Endothelial cell of umbilical vein (primary cell): ENCODE measurements around the gene SLC38A8. TPM values are rescaled to one million over a fixed set of nuclear protein-coding genes. Genes with fewer than 3 reads are reported as not detected.

Experiments
- BruUV-seq: library from RNA; stranded (reverse); fragments of 400-500 nt; replicated peaks from 2 replicates; lab custom pipeline; 2021; lab: Mats Ljungman, UMichigan
- CTCF ChIA-PET: fragments of 300-600, 350-600 bp; sonication (Branson Sonifier 250); formaldehyde crosslinking; loops from one replicate; lab custom pipeline; 2021; ENCODE audit warnings: antibody characterized with exemption, inconsistent platforms; lab: Charles Lee
- POLR2A ChIA-PET: fragments of 300-600, 350-600 bp; sonication (Branson Sonifier 250); formaldehyde crosslinking; loops from one replicate; lab custom pipeline; 2021; ENCODE audit warnings: antibody characterized with exemption, inconsistent platforms; lab: Charles Lee
- DNase-seq: peaks from one replicate; pipeline ENCODE4 v3.0.0-alpha.2; 2011; ENCODE audit warnings: low read depth, low spot score
- FAIRE-seq: peaks from 2 replicates; lab custom pipeline; 2011; peaks lifted over from hg19 to GRCh38; lab: Jason Lieb, UNC
- H2AFZ ChIP-seq: 2 replicates; pipeline ENCODE4 v1.6.0; 2012; ENCODE audit warnings: low read depth, low read length, control low read depth, inconsistent platforms
- H3K27ac ChIP-seq: 2 replicates; pipeline ENCODE4 v1.5.1; 2011; ENCODE audit warnings: low read depth, mild to moderate bottlenecking, control low read depth, low read length, moderate library complexity; ENCODE audit not compliant: insufficient read depth
- H3K27me3 ChIP-seq, 2 experiments: 2 replicates each; pipeline versions ENCODE4 v1.6.0 to v1.6.1; 2011; ENCODE audit warnings: low read length in 2 of 2, mixed read lengths in 1 of 2; ENCODE audit not compliant: control insufficient read depth in 2 of 2, insufficient read depth in 2 of 2
- H3K36me3 ChIP-seq, 2 experiments: 2 replicates in 1 of 2; 3 replicates in 1 of 2; pipeline ENCODE4 v1.5.1; 2011; ENCODE audit warnings: low read length in 2 of 2, mild to moderate bottlenecking in 1 of 2, moderate library complexity in 1 of 2; ENCODE audit not compliant: control insufficient read depth in 2 of 2, insufficient read depth in 2 of 2; ENCODE audit errors: extremely low read depth in 1 of 2
- H3K4me1 ChIP-seq: 3 replicates; pipeline ENCODE4 v1.5.1; 2011; ENCODE audit warnings: mild to moderate bottlenecking, low read length; ENCODE audit not compliant: control insufficient read depth, insufficient read depth; ENCODE audit errors: extremely low read depth
- H3K4me2 ChIP-seq: 2 replicates; pipeline ENCODE4 v1.6.1; 2011; ENCODE audit warnings: low read length, control low read depth, mixed read lengths; ENCODE audit not compliant: insufficient read depth
- H3K4me3 ChIP-seq, 3 experiments: fragments of 200-600 bp in 1 of 3; sonication (generic), shearing (Covaris generic) in 1 of 3; replicated peaks in 1 of 3; 2 replicates each; pipeline ENCODE4 v1.5.1; 2011 to 2016; ENCODE audit warnings: control low read depth in 3 of 3, low read length in 3 of 3, mild to moderate bottlenecking in 2 of 3, inconsistent platforms in 1 of 3, low read depth in 1 of 3, moderate library complexity in 1 of 3; ENCODE audit not compliant: insufficient read depth in 1 of 3
- H3K79me2 ChIP-seq: 2 replicates; pipeline ENCODE4 v1.6.0; 2012; ENCODE audit warnings: low read length, inconsistent platforms; ENCODE audit not compliant: control insufficient read depth, insufficient read depth
- H3K9ac ChIP-seq: replicated peaks from 2 replicates; pipeline ENCODE3; 2011; ENCODE audit warnings: low read length, control low read depth; ENCODE audit not compliant: insufficient read depth; ENCODE audit errors: extremely low read depth
- H3K9me1 ChIP-seq: replicated peaks from 3 replicates; pipeline ENCODE4 v1.6.0; 2011; ENCODE audit warnings: mild to moderate bottlenecking, low read length; ENCODE audit not compliant: control insufficient read depth, insufficient read depth; ENCODE audit errors: extremely low read depth
- H3K9me3 ChIP-seq: replicated peaks from 2 replicates; pipeline ENCODE4 v1.5.1; 2012; ENCODE audit warnings: low read length, inconsistent platforms; ENCODE audit not compliant: control insufficient read depth, insufficient read depth
- H4K20me1 ChIP-seq: replicated peaks from 2 replicates; pipeline ENCODE3; 2011; ENCODE audit warnings: mild to moderate bottlenecking, low read length; ENCODE audit not compliant: control insufficient read depth, insufficient read depth; ENCODE audit errors: extremely low read depth
- FOS ChIP-seq: IDR thresholded peaks from 2 replicates; pipeline ENCODE4 v1.6.1; 2011; ENCODE audit warnings: mild to moderate bottlenecking, low read length, moderate library complexity, borderline replicate concordance; ENCODE audit not compliant: insufficient read depth
- GATA2 ChIP-seq: IDR thresholded peaks from 2 replicates; pipeline ENCODE4 v1.7.0; 2011; ENCODE audit warnings: low read depth, mild to moderate bottlenecking, moderate library complexity, mixed read lengths, low read length; ENCODE audit not compliant: insufficient read length, insufficient read depth
- MYC ChIP-seq: IDR thresholded peaks from one replicate; pipeline ENCODE4 v1.6.1; 2011; ENCODE audit warnings: mild to moderate bottlenecking, low read depth, low read length
- POLR2A ChIP-seq: IDR thresholded peaks from 2 replicates; pipeline ENCODE4 v1.6.1; 2012; ENCODE audit warnings: low read depth, mild to moderate bottlenecking, control low read depth, low read length
- POLR2AphosphoS5 ChIP-seq: IDR thresholded peaks from 2 replicates; pipeline ENCODE4 v1.6.1; 2012; ENCODE audit warnings: low read depth, mild to moderate bottlenecking, control low read depth, low read length, moderate library complexity; ENCODE audit not compliant: insufficient read depth
- dilution Hi-C: fragments of 300-500 bp; cut with MboI; formaldehyde crosslinking; loops from one replicate; pipeline ENCODE4 v1.15.0; 2019; ENCODE audit warnings: low sequenced_read_pairs; ENCODE audit not compliant: extremely low pct_ligation_motif_present
- intact Hi-C: fragments of 100-400 bp; cut with micrococcal nuclease; formaldehyde crosslinking; loops from one replicate; pipeline ENCODE4 v1.10.0; 2022
- polyA plus RNA-seq, 4 experiments: library from polyadenylated mRNA; depleted of rRNA in 3 of 4; stranded (reverse) in 3 of 4; unstranded in 1 of 4; fragments of >200 nt; gene quantifications; 2 replicates each; pipeline versions ENCODE4 v1.2.1 to v1.2.3, GENCODE V29; 2011 to 2012; ENCODE audit warnings: missing spikeins in 1 of 4
- total RNA-seq: library from RNA; stranded (reverse); gene quantifications from 2 replicates; pipeline ENCODE4 v1.2.3, GENCODE V29; 2021
- TF ChIP-seq, protein P1 (sequence below), 2 donors: IDR thresholded peaks; 1 replicate in 1 of 2; 2 replicates in 1 of 2; pipeline ENCODE4 v1.5.1; 2011; ENCODE audit warnings: low read length in 2 of 2, mild to moderate bottlenecking in 2 of 2, moderate library complexity in 2 of 2, control low read depth in 1 of 2, inconsistent platforms in 1 of 2, low read depth in 1 of 2; ENCODE audit not compliant: insufficient read depth in 1 of 2; ENCODE audit errors: extremely low read depth in 1 of 2

Gene SLC38A8
- total and polyA plus RNA-seq, 2 donors (not counting 3 experiments of a cell fraction or from before 2014, with no cell fraction given): not detected

DNA sequence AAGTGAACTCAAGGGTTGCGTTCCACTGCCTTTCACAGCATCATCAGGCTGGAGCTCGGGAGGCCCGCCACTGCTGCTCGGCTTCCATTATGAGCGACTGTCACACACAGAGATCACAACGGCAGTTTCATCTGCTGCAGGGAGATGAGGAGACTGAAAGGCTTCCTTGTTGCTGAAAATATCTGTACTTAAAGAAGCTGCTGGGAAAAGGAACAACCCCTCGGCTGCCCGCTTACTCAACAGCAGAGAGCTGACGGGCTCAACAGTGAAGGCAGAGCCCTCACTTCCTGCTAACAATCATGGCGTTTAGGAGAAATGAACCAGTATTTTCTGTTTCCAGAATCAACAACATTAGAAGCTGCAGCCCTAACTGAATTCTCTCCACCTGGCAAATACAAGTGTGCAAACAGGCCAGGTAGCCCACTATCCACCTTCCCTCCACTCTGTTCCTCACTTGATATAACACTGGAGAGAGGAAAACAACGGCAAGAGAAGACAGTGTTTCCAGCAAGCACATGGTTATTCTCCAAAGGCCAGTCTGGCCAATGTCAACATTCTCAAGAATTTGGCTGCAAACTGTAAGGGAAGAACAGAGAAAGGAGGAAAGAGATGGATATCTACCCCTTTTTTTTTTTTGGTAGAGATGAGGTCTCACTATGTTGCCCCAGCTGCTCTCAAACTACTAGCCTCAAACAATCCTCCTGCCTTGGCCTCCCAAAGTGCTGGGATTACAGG lies 40.4 kb upstream of the SLC38A8 start:
- Histone ChIP-seq H3K27me3 (no peaks in the 10 kb centered on the region), H3K4me1 (no peaks in the 10 kb centered on the region), H3K9me1 (no peaks in the 10 kb centered on the region), H4K20me1 (no peaks in the 10 kb centered on the region), H3K27ac (no peak overlapping the region), H3K4me2 (no peak overlapping the region), H3K79me2 (peaks cover 2% of the 10 kb centered on the region), H3K4me3 (no peak overlapping the region), H3K9ac (no peak overlapping the region), H3K9me3 (no peaks in the 10 kb centered on the region), H2AFZ (no peak overlapping the region), H3K36me3 (peaks cover 11 to 46% of the 10 kb centered on the region in 2 experiments)
- TF ChIP-seq MYC (no peak), GATA2 (no peak), POLR2AphosphoS5 (no peak), POLR2A (no peak), FOS (no peak)
- TF ChIP-seq, protein P1, sequence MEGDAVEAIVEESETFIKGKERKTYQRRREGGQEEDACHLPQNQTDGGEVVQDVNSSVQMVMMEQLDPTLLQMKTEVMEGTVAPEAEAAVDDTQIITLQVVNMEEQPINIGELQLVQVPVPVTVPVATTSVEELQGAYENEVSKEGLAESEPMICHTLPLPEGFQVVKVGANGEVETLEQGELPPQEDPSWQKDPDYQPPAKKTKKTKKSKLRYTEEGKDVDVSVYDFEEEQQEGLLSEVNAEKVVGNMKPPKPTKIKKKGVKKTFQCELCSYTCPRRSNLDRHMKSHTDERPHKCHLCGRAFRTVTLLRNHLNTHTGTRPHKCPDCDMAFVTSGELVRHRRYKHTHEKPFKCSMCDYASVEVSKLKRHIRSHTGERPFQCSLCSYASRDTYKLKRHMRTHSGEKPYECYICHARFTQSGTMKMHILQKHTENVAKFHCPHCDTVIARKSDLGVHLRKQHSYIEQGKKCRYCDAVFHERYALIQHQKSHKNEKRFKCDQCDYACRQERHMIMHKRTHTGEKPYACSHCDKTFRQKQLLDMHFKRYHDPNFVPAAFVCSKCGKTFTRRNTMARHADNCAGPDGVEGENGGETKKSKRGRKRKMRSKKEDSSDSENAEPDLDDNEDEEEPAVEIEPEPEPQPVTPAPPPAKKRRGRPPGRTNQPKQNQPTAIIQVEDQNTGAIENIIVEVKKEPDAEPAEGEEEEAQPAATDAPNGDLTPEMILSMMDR (IDR thresholded peaks at IDR 0.05; ENCODE audit: extremely low read depth in 1 of 2, insufficient read depth in 1 of 2, low read depth in 1 of 2, low read length in 2 of 2): no peak
- ChIA-PET CTCF (interaction anchor here (1.0 to 2.5 kb wide), 4 partner anchors 17 to 104 kb away, joined by 3 to 7 read pairs (median 5); partner anchors contain the start of gene TAF1C), POLR2A (no interaction called here)
- intact Hi-C loops: no loop called here
- no TSS peak for BruUV-seq
- dilution Hi-C loops: no loop called here
- DNase-seq (no peak), FAIRE-seq (no peak)
